Activated CD8-positive, alpha-beta memory T cell treated with anti-CD3 and anti-CD28 coated beads for 1 hour (primary cell): ENCODE measurements around the gene GORASP1.

ENCODE experiments used
- DNase-seq, 2 donors: peaks; one replicate each; pipeline ENCODE4 v3.0.0-alpha.2; 2020; ENCODE audit warnings: low read depth in 1 of 2; ENCODE audit errors: extremely low read depth in 1 of 2

Gene GORASP1

DNA sequence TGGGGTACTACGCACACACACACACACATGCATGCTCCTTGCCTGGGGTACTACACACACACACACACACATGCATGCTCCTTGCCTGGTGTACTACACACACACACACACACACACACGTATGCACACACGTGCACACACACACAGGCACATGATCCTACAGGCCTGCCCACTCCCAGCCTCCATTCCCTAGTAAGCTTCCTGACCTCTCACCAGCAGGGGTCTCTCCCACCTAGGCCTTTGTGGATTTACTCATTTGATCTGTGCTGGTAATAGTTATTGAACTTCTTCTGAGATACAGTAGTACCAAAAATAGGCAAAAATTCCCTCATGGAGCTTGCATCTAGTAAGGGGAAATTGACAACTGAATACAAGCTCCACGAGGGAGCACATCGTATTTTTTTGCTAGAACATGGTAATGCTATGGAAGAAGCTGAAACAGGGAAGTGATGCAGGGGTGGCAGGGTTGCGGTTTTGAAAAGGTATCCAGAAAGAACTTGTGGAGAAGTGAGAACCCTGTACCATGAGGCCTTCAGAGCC, 19.2 kb upstream of the GORASP1 start:
- no peak for DNase-seq

DNA sequence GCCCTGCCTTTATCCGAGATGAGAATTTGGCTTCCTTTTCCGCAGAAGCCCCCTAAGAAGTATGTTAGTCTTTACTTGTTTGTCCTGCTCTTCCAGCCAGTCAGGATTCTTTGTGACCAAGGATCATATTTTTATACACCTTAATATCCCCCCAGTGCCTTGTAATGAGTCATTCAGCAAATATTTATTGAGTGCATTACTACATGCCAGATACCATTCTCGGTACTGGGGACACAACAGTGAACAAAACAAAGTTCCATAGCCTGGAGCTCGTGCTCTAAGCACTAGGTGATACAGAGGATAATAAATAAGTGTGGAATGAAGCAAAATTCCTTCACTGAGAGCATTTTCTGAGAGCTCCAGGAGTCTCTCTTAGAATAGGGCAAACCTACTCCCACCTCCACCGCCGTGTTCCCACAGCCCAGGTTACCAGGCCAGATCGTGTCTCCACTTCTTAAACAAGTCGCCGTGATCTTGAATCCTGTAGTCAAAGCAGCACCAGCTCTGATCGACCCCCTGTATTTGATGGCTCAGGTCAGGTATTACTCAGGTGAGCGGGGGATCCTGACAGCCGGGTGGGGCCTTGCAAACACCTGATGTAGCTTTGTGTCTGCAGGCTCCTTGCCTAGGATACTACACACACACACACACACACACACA, 18.5 kb upstream of the GORASP1 start:
- DNase-seq = no peak

DNA sequence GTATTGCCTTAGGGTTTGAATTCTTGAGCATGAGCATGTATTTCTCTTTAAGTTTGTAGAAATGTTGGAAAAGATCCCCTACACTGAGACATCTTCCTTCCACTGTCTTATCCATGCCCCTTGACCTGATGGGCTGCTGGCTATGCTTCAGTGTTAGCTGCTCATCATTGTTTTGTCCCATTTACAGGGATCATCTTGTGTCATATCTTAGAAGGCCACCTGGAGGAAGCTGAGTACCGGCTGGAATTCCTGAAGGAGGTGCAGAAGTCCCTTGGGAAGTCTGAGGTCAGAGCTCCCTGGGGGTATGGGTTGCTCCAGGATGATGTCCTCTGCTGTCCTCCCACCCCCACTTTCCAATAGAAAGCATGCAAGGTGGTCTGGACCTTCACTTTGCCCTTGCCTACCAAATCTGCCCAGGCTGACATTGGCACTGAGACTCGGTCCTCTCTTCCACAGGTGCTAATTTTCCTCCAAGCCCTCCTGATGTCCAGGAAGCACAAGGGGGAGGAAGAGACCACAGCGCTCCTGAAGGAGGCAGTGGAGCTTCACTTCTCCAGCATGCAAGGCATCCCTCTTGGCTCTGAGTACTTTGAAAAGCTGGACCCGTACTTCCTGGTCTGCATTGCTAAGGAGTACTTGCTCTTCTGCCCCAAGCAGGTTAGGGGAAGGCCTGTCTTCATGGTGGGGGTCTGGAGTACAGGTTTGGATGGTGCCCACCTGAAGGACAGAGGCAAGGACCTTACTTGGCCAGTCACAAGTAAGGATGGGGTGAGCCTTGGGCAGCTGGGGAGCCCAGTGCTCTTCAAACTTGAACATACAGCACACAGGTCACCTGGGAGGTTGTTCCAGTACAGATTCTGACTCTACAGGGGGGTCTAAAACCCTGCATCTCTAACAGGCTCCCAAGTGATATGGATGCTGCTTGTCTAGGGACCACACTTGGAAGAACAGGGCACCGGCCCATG, 17.7 kb upstream of the GORASP1 start:
- DNase-seq = no peak

DNA sequence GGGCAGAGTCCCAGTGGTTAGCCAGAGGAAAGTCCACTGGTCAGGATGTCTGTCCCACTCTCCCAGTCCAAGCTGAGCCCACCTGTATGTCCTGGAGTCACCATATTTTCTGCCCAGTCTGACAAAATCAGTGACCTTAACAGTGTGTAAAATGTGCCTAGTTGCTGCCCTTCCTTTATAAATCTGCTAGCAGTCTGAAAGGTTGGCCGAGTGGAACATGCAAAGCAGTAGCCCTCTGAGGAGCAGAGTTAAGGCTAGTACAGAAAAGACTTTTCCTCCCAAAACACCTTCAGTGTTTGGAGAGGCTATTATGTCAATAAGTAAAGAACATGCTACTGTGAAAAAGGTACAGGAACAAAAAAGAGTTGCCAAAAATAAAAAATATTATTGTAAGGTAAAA, 15.4 kb upstream of the GORASP1 start:
- DNase-seq = no peak

DNA sequence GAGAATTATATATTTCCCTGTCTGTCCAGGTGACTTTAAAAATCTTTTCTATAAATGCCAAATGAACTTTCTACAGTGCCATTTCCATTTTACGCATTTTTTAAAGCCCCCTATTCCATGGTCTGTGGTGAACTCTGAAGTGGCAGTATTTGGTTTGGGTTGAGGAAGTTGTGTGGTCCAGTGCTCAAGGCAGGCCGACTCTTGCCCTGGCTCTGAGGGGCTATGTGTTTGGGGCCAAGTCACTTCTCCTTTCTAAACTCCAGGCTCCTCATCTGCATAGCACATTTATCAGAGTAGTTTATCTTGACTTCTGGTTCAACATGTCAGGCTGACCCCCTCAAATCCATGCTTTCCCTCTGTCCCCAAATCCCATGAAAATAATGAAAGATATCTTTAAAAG, 14.2 kb upstream of the GORASP1 start:
- no peak for DNase-seq

DNA sequence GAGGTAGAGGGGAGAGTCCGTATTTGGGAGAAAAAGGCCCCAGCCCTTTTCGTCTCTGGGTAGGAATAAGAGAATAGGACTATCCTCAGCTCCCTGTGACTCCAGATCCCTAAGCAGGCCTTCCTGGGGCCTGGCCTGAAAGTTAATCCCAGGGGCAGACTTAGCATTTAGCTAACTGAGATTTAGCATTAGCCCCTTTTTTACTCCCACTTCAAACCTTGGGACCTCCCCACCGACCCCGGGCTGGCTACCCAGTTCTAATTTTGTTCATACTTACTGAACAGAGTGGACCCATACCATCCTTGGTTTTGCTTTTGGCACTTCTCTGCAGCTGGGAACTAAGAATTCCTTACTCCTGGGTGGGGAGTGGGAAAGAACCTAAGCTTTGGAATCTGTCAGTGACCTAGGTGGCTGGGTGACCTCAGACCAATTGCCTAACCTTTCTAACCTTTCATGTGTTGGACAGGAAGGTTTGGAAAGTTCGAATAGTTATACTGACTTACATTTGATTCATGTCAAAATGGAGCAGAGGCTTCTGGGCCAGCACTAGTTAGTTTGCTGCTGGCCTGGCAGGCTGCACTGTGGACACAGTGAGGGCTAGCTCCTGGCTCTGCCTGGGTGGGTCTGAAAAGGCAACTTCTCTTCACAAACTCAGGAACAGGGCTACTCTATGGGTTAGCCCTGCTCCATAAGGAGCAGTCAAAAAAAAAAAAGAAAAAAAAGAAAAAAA, 11.7 kb upstream of the GORASP1 start:
- no peak for DNase-seq

DNA sequence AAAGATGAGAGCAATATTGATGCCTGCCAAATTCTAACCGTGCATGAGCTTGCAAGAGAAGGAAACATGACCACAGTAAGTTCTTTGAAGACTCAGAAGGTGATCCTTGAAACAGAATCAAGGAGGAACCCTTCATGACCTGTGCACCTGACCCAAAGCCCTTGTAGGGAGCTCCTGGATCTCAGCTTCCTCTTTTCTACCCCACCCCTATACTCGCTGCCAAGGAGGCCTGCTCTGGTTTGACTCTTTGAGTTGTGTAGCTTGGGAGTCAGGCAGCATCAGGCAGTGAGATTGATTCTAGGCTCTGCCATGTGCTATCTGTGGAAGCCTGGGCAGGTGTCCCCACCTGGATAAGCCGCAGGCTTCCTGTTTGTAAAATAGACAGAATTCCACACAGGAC, 10.7 kb upstream of the GORASP1 start:
- DNase-seq = no peak

DNA sequence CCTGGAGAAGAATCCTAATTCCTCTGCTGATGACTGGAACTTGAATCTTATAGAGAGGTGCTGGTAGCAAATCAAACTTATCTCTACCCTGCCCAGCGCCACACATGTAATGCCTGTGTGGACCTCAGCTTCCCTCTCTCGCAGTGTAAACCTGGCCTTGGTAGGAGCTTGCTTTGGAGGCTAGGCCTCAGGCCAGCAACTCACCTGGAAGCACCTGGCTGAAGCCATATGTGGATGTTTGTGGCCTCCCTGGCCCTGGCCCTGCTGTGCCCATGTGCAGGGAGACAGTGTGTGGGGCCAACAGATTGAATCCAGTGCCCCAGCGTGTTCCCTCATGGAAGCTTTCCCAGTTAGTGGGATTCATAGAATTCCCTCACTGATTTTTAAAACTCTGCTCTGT, 8.4 kb upstream of the GORASP1 start:
- DNase-seq = no peak

DNA sequence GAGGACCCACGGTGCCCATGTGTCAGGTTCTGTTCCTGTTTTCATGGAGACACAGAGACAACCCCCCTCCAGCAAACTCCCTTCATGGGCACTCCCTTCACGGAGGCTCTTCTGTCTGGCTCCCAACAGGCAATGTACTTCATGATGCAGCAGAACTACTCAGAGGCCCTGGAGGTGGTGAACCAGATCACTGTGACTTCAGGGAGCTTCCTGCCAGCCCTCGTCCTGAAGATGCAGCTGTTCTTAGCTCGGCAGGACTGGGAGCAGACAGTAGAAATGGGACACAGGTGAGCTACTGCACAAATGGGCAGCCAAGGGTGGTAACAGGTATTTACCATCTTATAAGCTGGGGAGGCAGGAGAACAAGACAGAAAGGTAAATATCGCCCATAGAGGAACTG, 7.0 kb upstream of the GORASP1 start:
- no peak for DNase-seq

DNA sequence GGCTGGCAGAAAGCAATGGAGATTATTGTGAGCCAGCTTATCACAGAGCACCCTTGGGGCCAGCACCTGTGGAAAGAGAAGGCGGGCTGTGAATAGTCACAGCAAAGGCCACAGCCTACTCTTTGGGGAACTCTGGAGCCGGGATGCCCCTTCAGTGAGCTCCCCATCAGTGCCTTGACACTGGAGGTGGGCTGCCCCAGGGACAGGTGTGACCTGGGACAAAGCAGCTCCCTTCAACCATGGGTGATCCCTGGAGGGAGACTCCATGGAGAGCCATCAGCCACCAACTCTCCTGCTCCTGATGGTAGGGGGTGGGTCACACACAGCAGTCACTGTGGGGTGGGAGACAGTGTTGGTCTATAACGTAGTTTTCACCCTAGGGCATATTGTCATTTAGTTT, 5.9 kb upstream of the GORASP1 start:
- no peak for DNase-seq

DNA sequence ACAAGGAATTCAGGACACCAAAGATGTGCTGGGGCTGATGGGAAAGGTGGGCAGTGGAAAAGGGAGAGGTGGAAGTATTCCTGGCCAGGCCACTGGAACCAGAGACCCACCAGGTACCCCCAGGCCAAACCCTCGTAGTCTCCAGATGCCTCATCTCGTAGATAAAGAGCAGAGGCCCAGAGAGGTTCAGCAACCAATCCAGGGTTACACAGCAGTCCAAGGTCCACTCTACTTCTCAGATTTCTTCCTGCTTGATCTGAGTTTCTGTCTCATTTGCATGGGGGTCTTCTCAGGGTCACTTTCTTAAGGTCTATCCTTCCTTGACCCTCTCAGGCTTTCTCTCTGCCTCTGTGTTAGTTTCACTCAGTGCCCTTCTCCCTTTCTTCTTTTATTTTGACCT, 5.1 kb upstream of the GORASP1 start:
- DNase-seq = no peak

DNA sequence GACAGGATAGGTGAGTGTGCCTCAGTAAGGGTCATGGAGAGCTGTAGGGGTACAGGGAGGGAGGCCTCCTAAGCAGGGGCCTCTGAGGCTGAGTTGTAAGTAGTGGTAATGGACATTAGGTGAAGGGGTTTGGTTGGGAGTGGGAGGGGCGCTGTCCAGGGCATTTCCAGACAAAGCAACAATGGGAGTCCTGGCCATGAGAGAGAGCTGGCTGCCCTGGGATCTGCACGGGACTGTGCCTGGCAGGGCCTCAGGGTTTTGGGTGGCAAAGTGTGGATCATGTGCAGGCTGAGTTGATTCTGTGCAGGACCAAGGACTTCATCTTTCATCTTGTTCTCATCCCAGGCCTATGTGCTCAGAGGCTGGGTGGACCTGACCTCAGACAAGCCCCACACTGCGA, 4.7 kb upstream of the GORASP1 start:
- DNase-seq = no peak

DNA sequence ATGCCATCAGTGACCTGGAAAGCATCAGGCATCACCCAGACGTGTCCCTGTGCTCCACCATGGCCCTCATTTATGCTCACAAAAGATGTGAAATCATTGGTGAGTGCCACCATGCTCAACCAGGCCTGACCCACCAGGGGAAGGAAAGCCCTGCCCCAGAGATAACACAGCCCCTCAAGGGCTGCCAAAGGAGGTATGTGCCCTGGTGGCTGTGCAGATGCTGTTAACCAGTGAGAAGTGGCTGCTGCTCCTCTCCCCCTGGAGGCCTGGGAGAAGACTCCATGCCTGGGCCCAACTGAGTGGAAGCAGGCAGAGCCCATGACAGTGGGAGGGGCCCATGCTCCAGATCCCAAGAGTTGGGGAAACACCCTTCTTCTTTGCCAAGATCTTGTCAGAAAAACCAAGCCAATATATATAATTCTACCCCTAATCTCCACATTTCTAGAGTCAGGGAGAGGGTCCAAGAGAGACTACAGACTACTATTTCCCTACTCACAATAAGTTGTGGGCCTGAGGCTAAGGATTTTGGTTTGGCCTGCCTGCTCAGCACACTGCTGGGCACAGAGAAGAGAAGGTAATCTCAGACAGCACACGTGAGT, 2.7 kb upstream of the GORASP1 start:
- DNase-seq = no peak

DNA sequence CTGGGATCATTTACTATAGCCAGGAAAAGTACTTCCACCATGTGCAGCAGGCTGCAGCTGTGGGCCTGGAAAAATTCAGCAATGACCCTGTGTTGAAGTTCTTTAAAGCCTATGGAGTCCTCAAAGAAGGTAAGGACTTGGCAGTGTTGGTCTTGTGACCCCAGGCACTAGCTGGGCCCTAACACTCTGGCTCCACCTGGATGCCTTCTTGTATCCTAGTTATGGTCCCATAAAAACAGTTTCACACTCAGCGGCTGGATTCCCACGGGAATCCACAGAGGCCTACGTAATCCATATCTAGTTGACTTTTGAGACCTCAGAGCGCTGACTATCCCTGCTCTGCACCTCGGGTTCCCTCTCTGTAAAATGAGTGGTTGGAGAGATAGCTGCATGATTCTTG, 1.7 kb upstream of the GORASP1 start:
- DNase-seq = no peak

DNA sequence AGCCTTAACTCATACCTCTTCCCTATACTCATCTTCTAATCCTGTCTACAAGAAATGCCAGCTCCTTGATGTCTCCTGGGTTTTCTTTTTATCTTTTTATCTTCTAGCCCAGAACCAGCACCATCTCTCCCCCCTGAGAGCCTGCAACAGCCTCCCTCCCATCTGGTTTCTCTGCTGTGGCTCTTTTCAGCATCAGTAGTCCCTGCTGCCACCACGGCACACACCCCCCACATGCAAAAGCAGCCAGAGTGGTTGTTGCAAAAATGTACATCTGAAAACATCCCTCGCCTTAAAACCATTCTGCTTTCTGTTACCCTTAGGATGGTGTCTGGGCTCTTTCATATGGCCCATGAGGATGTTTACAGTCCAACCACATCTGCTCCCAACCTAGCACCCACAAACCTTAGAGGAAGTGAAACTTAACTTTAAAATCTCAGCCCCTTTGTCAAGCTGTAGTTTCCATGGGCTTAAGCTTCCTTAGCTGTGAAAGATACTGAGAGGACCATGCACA, 828 bp upstream of the GORASP1 start:
- DNase-seq = no peak

DNA sequence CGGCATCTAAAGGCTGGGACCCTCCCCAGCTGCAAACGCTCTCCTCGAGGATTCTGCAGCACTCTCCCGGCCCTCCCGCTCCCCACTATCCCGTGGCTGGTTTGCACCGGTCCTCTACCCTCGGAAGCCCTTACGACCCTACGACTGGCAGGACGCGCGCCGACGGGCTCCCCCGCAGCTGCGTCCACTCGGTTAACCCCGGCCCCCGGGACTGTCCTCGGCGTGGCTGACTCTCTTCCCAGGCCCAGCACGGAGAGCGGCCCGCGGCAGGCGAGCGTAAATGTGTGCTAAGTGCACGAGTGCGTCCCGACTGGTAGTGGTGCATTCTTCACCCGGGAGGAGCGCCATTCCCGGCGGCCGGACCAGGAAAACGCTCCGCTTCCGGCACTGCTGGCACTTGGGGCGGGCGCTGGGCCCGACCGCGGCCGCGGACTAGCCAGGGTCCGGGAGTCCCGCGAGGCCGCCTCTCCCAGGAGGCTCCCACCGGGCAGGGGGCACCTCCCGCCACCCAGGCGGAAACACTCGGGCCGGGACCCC, 508 bp downstream of the GORASP1 start:
- DNase-seq = no peak

DNA sequence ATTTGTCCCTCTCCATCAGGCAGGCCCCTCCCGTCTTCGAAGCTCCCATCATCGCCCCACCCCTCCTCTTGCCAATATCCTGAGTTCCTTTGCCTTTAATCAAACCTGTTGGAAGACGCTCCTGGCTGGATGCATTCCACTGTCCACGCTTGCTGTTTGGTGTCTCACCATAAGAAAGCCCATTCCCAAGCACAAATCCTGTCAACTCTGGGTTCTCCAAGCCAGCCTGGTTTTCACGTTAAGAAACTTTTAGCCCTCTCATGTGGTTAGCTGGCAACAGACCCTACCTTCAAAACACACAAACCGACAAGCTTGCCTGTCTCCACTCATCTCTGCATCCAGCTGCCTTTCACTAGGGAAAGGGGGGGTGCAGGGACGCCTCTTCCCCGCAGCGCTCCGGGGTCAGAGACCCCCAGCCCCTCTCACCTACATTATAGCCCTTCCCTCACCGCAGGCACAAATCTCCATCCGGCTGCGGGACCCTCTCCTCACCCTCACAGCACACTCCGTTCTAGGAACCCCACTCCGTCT, 1.1 kb downstream of the GORASP1 start:
- DNase-seq = no peak

DNA sequence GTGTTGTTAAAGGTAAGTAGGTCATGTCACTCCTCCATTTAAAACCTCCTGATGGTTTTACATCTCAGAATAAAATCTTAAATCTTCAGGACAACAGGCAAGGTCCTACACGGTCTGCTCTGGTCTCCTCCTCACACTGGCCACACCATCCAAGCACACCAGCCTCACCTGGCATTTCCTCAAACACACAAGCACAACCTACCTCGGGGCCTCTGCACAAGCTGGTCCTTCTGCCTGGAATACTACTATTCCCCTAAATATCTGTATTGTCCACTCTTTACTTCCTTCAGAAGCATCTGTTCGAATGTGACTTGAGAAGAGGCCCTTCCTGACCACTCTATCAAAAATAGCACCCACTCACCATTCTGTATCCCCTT, 1.8 kb downstream of the GORASP1 start:
- no peak for DNase-seq

DNA sequence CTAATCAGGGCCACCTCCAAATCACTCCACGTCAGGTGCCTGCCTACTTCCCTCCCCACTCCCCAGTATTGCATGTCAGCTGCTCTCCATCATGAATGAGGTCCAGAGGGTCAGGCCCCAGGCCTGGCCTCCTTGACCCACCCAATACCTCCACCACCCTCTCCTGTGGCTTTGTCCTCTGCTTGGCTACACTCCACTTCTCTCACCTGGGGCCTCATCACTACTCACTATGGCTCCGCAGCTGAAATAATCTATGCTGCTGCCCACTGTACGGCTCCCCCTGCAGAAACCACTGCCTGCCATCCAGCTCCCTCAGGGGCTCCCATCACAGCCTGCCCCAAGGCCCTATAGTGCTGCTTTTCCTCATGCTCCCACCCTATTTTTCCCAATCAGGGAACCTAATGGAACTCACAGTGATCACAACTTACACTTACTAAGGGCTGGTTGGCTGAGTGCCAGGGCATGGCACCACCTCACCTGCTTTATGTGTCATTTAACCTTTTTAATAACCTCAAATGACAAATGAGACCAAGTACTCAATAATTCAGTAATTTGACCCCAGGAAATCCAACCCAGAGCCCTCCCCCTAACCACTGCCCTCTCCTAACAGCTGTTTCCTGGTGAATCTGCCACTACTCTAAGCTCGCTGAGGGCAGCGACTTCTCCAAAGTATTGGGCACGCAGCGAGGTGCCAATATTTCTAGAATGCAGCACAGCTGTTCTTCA, 2.3 kb downstream of the GORASP1 start:
- no peak for DNase-seq
